ENCODE data around the gene HTR4. TPM values are rescaled to one million over a fixed set of nuclear protein-coding genes. Genes with fewer than 3 reads are reported as not detected.

Gene HTR4
- total and polyA plus RNA-seq, 4 experiments from 2014 or later, result not detected

DNA sequence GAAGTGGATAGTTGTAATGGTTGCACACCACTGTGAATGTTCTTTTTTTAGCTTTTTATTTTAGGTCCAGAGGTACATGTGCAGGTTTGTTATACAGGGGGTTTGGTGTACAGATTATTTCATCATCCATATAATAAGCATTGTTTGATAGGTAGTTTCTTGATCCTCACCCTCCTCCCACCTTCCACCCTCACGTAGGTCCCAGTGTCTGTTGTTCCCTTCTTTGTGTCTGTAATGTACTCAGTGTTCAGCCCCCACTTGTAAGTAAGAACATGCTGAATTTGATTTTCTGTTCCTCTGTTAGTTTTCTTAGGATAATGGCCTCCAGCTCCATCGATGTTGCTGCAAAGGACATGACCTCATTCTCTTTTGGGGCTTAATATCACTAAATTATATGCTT lies 99.7 kb downstream of the HTR4 start:
- peaks cover 5% of the 10 kb centered on the region in 2 donors for H3K27me3 Mint-ChIP-seq
- no peaks in the 10 kb centered on the region for H3K9me3 Mint-ChIP-seq
- intact Hi-C loops (cut with micrococcal nuclease), result no loop called here

DNA sequence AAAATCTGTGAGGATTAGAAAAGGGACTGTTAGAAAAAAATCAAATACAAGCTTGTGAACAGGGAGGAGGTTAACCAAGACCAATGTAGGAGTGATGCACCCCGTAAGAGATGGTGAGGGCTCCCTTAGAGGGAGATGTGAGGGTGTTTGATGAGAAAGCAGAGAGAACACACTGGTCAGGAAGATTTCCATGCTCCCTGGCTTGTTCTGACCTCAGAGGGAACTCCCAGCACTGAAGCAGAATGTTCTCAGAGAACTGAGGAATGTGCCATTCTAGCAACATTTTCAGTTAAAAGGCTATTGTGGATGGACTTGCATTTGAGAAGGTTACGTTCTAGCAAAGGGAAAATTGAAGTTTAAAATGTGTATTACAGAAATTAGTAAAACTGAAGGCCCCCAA lies 110.6 kb downstream of the HTR4 start:
- H3K4me1 ChIP-seq (ENCODE audit: insufficient read depth, low read length), result no peaks in the 10 kb centered on the region
- H3K36me3 Mint-ChIP-seq, result no peaks in the 10 kb centered on the region
- H3K4me3 Mint-ChIP-seq, result no peak overlapping the region
- peaks cover 0 to 9% (median 0%) of the 10 kb centered on the region in 8 donors for H3K9me3 Mint-ChIP-seq
- no peak overlapping the region for H3K27ac Mint-ChIP-seq
- no peak overlapping the region for H3K4me3 ChIP-seq (ENCODE audit: low read length in 2 of 2)
- H3K27ac ChIP-seq (ENCODE audit: low read depth, low read length), result no peak overlapping the region
- no peaks in the 10 kb centered on the region for H3K9me3 ChIP-seq (ENCODE audit: control insufficient read depth in 1 of 2, low read length in 2 of 2)
- no peak for DNase-seq
- CTCF ChIA-PET (ENCODE audit: partially characterized antibody), result no interaction called here
- H3K27me3 Mint-ChIP-seq, result peaks cover 3 to 4% of the 10 kb centered on the region in 2 donors
- H3K27me3 ChIP-seq (ENCODE audit: insufficient read depth, low read length), result no peaks in the 10 kb centered on the region
- no peaks in the 10 kb centered on the region for H3K4me1 Mint-ChIP-seq
- H3K36me3 ChIP-seq (ENCODE audit: insufficient read depth, low read length), result no peaks in the 10 kb centered on the region
- intact Hi-C loops (cut with micrococcal nuclease), result no loop called here
- POLR2A ChIA-PET (ENCODE audit: partially characterized antibody), result no interaction called here

More for the DNA sequence above, 99.7 kb downstream of the HTR4 start:
- Histone ChIP-seq H3K4me1 (ENCODE audit: insufficient read depth, low read length) (no peaks in the 10 kb centered on the region), H3K27ac (ENCODE audit: low read depth, low read length) (no peak overlapping the region), H3K36me3 (ENCODE audit: insufficient read depth, low read length) (no peaks in the 10 kb centered on the region), H3K27me3 (ENCODE audit: insufficient read depth, low read length) (no peaks in the 10 kb centered on the region), H3K9me3 (ENCODE audit: control insufficient read depth in 1 of 2, low read length in 2 of 2) (no peaks in the 10 kb centered on the region), H3K4me3 (ENCODE audit: low read length in 2 of 2) (no peak overlapping the region)
- POLR2A ChIA-PET (ENCODE audit: partially characterized antibody), result no interaction called here
- CTCF ChIA-PET (ENCODE audit: partially characterized antibody), result no interaction called here
- no peaks in the 10 kb centered on the region for H3K4me1 Mint-ChIP-seq
- no peak overlapping the region for H3K4me3 Mint-ChIP-seq
- no peak for DNase-seq
- H3K36me3 Mint-ChIP-seq, result no peaks in the 10 kb centered on the region
- no peak overlapping the region for H3K27ac Mint-ChIP-seq

DNA sequence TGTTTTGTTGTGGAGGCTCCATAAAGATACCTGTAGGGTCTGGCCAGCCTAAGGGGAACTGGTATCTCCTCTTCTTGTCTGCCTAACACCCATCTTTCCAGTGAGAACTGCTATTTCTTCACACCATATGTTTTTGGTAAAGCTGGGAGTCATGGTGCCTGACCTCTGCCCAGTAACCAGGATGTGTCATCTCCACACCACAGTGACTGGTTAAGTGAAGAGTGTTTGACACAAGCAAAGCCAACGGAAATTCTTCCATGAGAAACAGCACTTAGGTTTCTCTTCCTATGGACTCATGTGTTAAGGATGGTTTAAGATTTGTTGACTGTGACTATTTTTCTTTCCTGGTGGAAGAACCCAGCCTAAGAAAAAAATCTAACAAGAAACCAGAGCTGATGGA lies 111.5 kb downstream of the HTR4 start:
- Mint-ChIP-seq H3K36me3 (no peaks in the 10 kb centered on the region), H3K27me3 (peaks cover 3 to 4% of the 10 kb centered on the region in 2 donors), H3K27ac (no peak overlapping the region), H3K4me3 (no peak overlapping the region), H3K9me3 (peaks cover 0 to 9% (median 0%) of the 10 kb centered on the region in 8 donors), H3K4me1 (no peaks in the 10 kb centered on the region)
- H3K4me3 ChIP-seq (ENCODE audit: low read length in 2 of 2), result no peak overlapping the region
- H3K27ac ChIP-seq (ENCODE audit: low read depth, low read length), result no peak overlapping the region
- H3K9me3 ChIP-seq (ENCODE audit: control insufficient read depth in 1 of 2, low read length in 2 of 2), result no peaks in the 10 kb centered on the region
- no peaks in the 10 kb centered on the region for H3K4me1 ChIP-seq (ENCODE audit: insufficient read depth, low read length)
- intact Hi-C loops (cut with micrococcal nuclease), result no loop called here
- H3K36me3 ChIP-seq (ENCODE audit: insufficient read depth, low read length), result no peaks in the 10 kb centered on the region
- no peak for DNase-seq
- CTCF ChIA-PET (ENCODE audit: partially characterized antibody), result no interaction called here
- H3K27me3 ChIP-seq (ENCODE audit: insufficient read depth, low read length), result no peaks in the 10 kb centered on the region
- POLR2A ChIA-PET (ENCODE audit: partially characterized antibody), result no interaction called here

DNA sequence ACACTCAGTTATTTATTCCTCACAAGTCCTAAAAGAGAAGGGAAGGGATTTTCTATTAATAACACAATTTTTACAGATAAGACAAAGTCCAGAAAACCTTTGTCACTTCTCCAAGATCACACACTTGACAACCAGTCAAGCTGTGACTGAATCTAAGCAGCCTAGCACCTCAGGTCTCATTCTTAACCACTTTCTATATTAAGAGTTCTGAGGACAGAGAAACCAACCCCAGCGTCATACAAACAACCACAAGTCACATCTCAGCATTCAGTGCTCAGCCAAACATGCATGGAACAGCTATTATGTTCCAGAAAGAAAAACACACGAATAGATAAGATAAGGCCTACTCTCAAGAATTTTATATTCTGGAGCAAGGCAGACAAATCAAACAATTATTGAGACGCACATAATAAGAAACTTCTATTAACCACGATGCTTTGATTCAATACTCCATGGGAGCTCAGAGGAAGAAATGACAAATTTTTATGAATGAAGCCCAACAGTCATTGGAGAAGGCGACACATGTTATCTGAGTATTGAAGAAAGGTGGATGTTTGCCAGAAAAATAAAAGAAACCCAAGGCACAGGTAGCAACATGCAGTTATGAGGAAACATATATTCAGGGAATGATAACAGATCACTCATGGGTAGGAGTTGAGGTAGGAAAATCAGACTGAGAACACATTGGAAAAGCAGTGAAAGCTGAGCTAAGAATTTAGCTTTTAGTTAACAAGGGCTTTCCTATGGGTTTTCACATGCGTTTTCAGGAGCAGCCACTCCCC lies 113.1 kb downstream of the HTR4 start:
- no peak for DNase-seq
- no peaks in the 10 kb centered on the region for H3K27me3 ChIP-seq (ENCODE audit: insufficient read depth, low read length)
- Mint-ChIP-seq H3K36me3 (no peaks in the 10 kb centered on the region), H3K4me3 (no peak overlapping the region), H3K9me3 (peaks cover 0 to 9% (median 0%) of the 10 kb centered on the region in 8 donors), H3K27ac (no peak overlapping the region), H3K27me3 (peaks cover 7 to 8% of the 10 kb centered on the region in 2 donors), H3K4me1 (no peaks in the 10 kb centered on the region)
- ChIA-PET CTCF (ENCODE audit: partially characterized antibody) (no interaction called here), POLR2A (ENCODE audit: partially characterized antibody) (no interaction called here)
- H3K9me3 ChIP-seq (ENCODE audit: control insufficient read depth in 1 of 2, low read length in 2 of 2), result no peaks in the 10 kb centered on the region
- no peak overlapping the region for H3K27ac ChIP-seq (ENCODE audit: low read depth, low read length)
- intact Hi-C loops (cut with micrococcal nuclease), result no loop called here
- H3K36me3 ChIP-seq (ENCODE audit: insufficient read depth, low read length), result no peaks in the 10 kb centered on the region
- no peak overlapping the region for H3K4me3 ChIP-seq (ENCODE audit: low read length in 2 of 2)
- no peaks in the 10 kb centered on the region for H3K4me1 ChIP-seq (ENCODE audit: insufficient read depth, low read length)

DNA sequence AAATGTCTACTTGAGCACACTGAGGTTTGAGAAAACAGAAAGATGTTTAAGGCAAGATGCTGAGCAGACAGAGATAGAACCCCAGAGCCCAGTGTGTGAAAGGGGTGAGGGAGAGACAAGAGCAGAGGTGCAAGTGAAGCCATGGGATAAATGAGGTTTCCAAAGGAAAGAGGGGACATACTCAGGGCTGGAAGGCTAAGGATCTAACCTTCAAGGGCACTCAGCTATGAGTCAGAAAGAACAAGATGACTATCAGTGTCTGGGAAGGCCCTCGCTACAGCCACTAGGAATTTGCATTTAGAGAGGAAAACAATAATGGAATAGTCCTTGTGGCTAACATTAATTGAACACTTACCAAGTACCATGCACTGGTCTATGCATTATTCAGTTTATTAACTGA lies 113.7 kb downstream of the HTR4 start:
- no peak for DNase-seq
- Mint-ChIP-seq H3K27ac (no peak overlapping the region), H3K9me3 (peaks cover 0 to 9% (median 0%) of the 10 kb centered on the region in 8 donors), H3K36me3 (no peaks in the 10 kb centered on the region), H3K27me3 (peaks cover 7 to 9% of the 10 kb centered on the region in 2 donors), H3K4me3 (no peak overlapping the region), H3K4me1 (no peaks in the 10 kb centered on the region)
- Histone ChIP-seq H3K27me3 (ENCODE audit: insufficient read depth, low read length) (no peaks in the 10 kb centered on the region), H3K27ac (ENCODE audit: low read depth, low read length) (no peak overlapping the region), H3K9me3 (ENCODE audit: control insufficient read depth in 1 of 2, low read length in 2 of 2) (no peaks in the 10 kb centered on the region), H3K4me3 (ENCODE audit: low read length in 2 of 2) (no peak overlapping the region), H3K36me3 (ENCODE audit: insufficient read depth, low read length) (no peaks in the 10 kb centered on the region), H3K4me1 (ENCODE audit: insufficient read depth, low read length) (no peaks in the 10 kb centered on the region)
- ChIA-PET POLR2A (ENCODE audit: partially characterized antibody) (no interaction called here), CTCF (ENCODE audit: partially characterized antibody) (no interaction called here)
- intact Hi-C loops (cut with micrococcal nuclease), result no loop called here

DNA sequence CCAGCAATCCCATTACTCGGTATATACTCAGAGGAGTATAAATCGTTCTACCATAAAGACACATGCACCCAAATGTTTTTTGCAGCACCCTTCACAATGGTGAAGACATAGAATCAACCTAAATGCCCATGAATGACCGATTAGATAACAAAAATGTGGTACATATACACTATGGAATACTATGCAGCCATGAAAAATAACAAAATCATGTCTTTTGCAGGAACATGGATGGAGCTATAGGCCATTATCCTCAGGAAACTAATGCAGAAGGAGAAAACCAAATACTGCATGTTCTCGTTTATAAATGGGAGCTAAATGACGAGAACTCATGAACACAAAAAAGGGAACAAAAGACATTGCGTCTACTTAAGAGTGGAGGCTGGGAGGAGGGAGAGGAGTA lies 114.5 kb downstream of the HTR4 start:
- no peaks in the 10 kb centered on the region for H3K4me1 ChIP-seq (ENCODE audit: insufficient read depth, low read length)
- peaks cover 6 to 9% of the 10 kb centered on the region in 2 donors for H3K27me3 Mint-ChIP-seq
- ChIA-PET CTCF (ENCODE audit: partially characterized antibody) (no interaction called here), POLR2A (ENCODE audit: partially characterized antibody) (no interaction called here)
- peaks cover 0 to 9% (median 0%) of the 10 kb centered on the region in 8 donors for H3K9me3 Mint-ChIP-seq
- no peaks in the 10 kb centered on the region for H3K36me3 ChIP-seq (ENCODE audit: insufficient read depth, low read length)
- H3K27ac Mint-ChIP-seq, result no peak overlapping the region
- DNase-seq, result no peak
- H3K27me3 ChIP-seq (ENCODE audit: insufficient read depth, low read length), result no peaks in the 10 kb centered on the region
- no peak overlapping the region for H3K4me3 Mint-ChIP-seq
- no peaks in the 10 kb centered on the region for H3K4me1 Mint-ChIP-seq
- no peak overlapping the region for H3K4me3 ChIP-seq (ENCODE audit: low read length in 2 of 2)
- H3K36me3 Mint-ChIP-seq, result no peaks in the 10 kb centered on the region
- intact Hi-C loops (cut with micrococcal nuclease), result no loop called here
- H3K9me3 ChIP-seq (ENCODE audit: control insufficient read depth in 1 of 2, low read length in 2 of 2), result no peaks in the 10 kb centered on the region
- H3K27ac ChIP-seq (ENCODE audit: low read depth, low read length), result no peak overlapping the region

DNA sequence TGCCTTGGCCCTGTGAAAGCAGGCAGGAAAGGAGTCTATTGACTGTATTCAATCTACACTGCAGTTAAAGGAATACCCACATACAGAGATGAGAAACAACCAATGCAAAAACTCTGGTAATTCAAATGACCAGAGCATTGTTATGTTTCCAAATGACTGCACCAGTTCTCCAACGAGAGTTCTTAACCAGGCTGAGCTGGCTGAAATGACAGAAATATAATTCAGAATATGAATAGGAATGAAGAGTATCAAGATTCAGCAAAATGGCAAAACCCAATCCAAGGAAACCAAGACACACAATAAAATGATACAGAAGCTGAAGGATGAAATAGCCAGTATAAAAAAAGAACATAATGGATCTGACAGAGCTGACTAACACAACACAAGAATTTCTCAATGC lies 119.1 kb downstream of the HTR4 start:
- Mint-ChIP-seq H3K27ac (no peak overlapping the region), H3K9me3 (peaks cover 0 to 13% (median 6%) of the 10 kb centered on the region in 8 donors), H3K4me1 (no peaks in the 10 kb centered on the region), H3K27me3 (peaks cover 5 to 10% of the 10 kb centered on the region in 2 donors), H3K4me3 (no peak overlapping the region), H3K36me3 (no peaks in the 10 kb centered on the region)
- Histone ChIP-seq H3K4me3 (ENCODE audit: low read length in 2 of 2) (no peak overlapping the region), H3K27me3 (ENCODE audit: insufficient read depth, low read length) (no peaks in the 10 kb centered on the region), H3K9me3 (ENCODE audit: control insufficient read depth in 1 of 2, low read length in 2 of 2) (no peaks in the 10 kb centered on the region), H3K4me1 (ENCODE audit: insufficient read depth, low read length) (no peaks in the 10 kb centered on the region), H3K36me3 (ENCODE audit: insufficient read depth, low read length) (no peaks in the 10 kb centered on the region), H3K27ac (ENCODE audit: low read depth, low read length) (no peak overlapping the region)
- no peak for DNase-seq
- CTCF ChIA-PET (ENCODE audit: partially characterized antibody), result no interaction called here
- intact Hi-C loops (cut with micrococcal nuclease), result no loop called here
- POLR2A ChIA-PET (ENCODE audit: partially characterized antibody), result no interaction called here

Data from CD4-positive, alpha-beta memory T cell (primary cell).